ENCODE data around the gene EEF1AKMT2. TPM values are rescaled to one million over a fixed set of nuclear protein-coding genes. Genes with fewer than 3 reads are reported as not detected.

The EEF1AKMT2 gene
- total and polyA plus RNA-seq, 2 of the 13 experiments (the other 11 are each of a cell fraction or from before 2014, with no cell fraction given), result 11.3 to 19.3 TPM

GRCh38 chr10:124728071-124728829 lies 63.4 kb downstream of the EEF1AKMT2 start:
- no peak for TF ChIP-seq HOXD1 (CRISPR knock-in tag; IDR thresholded peaks at IDR 0.05)
- no peak for TF ChIP-seq ZNF362 (CRISPR knock-in tag; IDR thresholded peaks at IDR 0.05; ENCODE audit: borderline replicate concordance)
- no peak for TF ChIP-seq ZNF230 (CRISPR knock-in tag; IDR thresholded peaks at IDR 0.05)
- TF ChIP-seq ZMAT5 (CRISPR knock-in tag; IDR thresholded peaks at IDR 0.05; ENCODE audit: borderline replicate concordance, low read depth), result no peak
- TF ChIP-seq JARID2 (CRISPR knock-in tag; IDR thresholded peaks at IDR 0.05; ENCODE audit: insufficient replicate concordance), result no peak
- no peak overlapping the region for H3K27ac ChIP-seq (ENCODE audit: extremely low read length, insufficient read depth, low read length)
- ChIA-PET CTCF (ENCODE audit: low intra/inter-chr PET ratio, low total read pairs) (no interaction called here), POLR2A (no interaction called here)
- no peak overlapping the region for H3K4me2 ChIP-seq (ENCODE audit: low read depth, low read length)
- ATAC-seq (no peak), DNase-seq (ENCODE audit: low spot score) (no peak), FAIRE-seq (no peak)
- no peaks in the 10 kb centered on the region for H3K9me3 ChIP-seq (ENCODE audit: low read length)
- H3K36me3 ChIP-seq (replicated peaks in 1 of 2; ENCODE audit: control insufficient read depth in 1 of 2, insufficient read depth in 2 of 2, low read length in 2 of 2), result peaks cover 3 to 9% of the 10 kb centered on the region in 2 experiments; a peak in 3 of 5 replicates
- no peak overlapping the region for H3K9ac ChIP-seq (ENCODE audit: insufficient read depth, low read depth, low read length)
- no peaks in the 10 kb centered on the region for H4K20me1 ChIP-seq (ENCODE audit: insufficient read depth, low read length)
- WGBS (ENCODE audit: low lambda C conversion rate), result 94% methylated on average over 14 of the region's 14 CpGs
- BruUV-seq (replicated peaks), result no TSS peak
- H3K4me1 ChIP-seq (ENCODE audit: insufficient read depth, low read length), result peaks cover 36% of the 10 kb centered on the region
- no peaks in the 10 kb centered on the region for H3K27me3 ChIP-seq (ENCODE audit: control insufficient read depth in 1 of 2, insufficient read depth in 2 of 2, low read length in 2 of 2)
- H3K4me3 ChIP-seq (replicated peaks in 1 of 3; ENCODE audit: insufficient read depth in 1 of 3, low read depth in 2 of 3, low read length in 3 of 3), result no peak overlapping the region
- intact Hi-C loops (cut with micrococcal nuclease; ENCODE audit: unreplicated experiment) (no loop called here), in situ Hi-C loops (cut with HindIII; ENCODE audit: extremely low pct_ligation_motif_present, low pct_unique_long_range_greater_than_20kb) (no loop called here)
- peaks cover 34% of the 10 kb centered on the region for H3K79me2 ChIP-seq (ENCODE audit: insufficient read depth, low read length)
- H2AFZ ChIP-seq (ENCODE audit: low read length), result no peak overlapping the region
